Mesendoderm (in vitro differentiated cells): ENCODE results near the gene IFI27.
"Not testable (repeated sequence)": the region's sequence is repeated elsewhere in the genome, so short reads cannot be mapped to it uniquely, and the experiment has no call there.

Experiments used
- DNase-seq: peaks from one replicate; pipeline ENCODE4 v3.0.0; 2013
- H2AK5ac ChIP-seq: 2 replicates; pipeline ENCODE4 v1.6.1; 2013; ENCODE audit warnings: low read length, inconsistent platforms
- H2BK120ac ChIP-seq: 2 replicates; pipeline ENCODE4 v1.6.1; 2013; ENCODE audit warnings: low read depth, mild to moderate bottlenecking, low read length, moderate library complexity, mixed read lengths
- H2BK15ac ChIP-seq: replicated peaks from 2 replicates; pipeline ENCODE4 v1.6.1; 2013; ENCODE audit warnings: low read depth, mild to moderate bottlenecking, moderate library complexity
- H2BK5ac ChIP-seq: 2 replicates; pipeline ENCODE4 v1.6.1; 2013; ENCODE audit warnings: low read length, inconsistent platforms
- H3K18ac ChIP-seq: 2 replicates; pipeline ENCODE4 v1.6.1; 2013; ENCODE audit warnings: mild to moderate bottlenecking, low read length, mixed read lengths
- H3K23ac ChIP-seq: one replicate; pipeline ENCODE4 v1.6.1; 2013; ENCODE audit warnings: low read length
- H3K27ac ChIP-seq: 2 replicates; pipeline ENCODE4 v1.5.1; 2013; ENCODE audit warnings: low read depth, mild to moderate bottlenecking, inconsistent platforms, low read length, moderate library complexity
- H3K27me3 ChIP-seq: 2 replicates; pipeline ENCODE4 v1.6.1; 2013; ENCODE audit warnings: low read length, control low read depth, mild to moderate bottlenecking, inconsistent platforms; ENCODE audit not compliant: insufficient read depth, poor library complexity
- H3K36me3 ChIP-seq: 2 replicates; pipeline ENCODE4 v1.6.1; 2013; ENCODE audit warnings: low read length, inconsistent platforms; ENCODE audit not compliant: control insufficient read depth, insufficient read depth
- H3K4ac ChIP-seq: one replicate; pipeline ENCODE4 v1.6.1; 2013; ENCODE audit warnings: low read depth, mild to moderate bottlenecking, low read length, moderate library complexity
- H3K4me1 ChIP-seq: 2 replicates; pipeline ENCODE4 v1.6.1; 2013; ENCODE audit warnings: low read depth, low read length, inconsistent platforms; ENCODE audit not compliant: control insufficient read depth
- H3K4me2 ChIP-seq: 2 replicates; pipeline ENCODE4 v1.6.1; 2013; ENCODE audit warnings: low read length
- H3K4me3 ChIP-seq: 2 replicates; pipeline ENCODE4 v1.5.1; 2013; ENCODE audit warnings: mild to moderate bottlenecking, low read length
- H3K56ac ChIP-seq: one replicate; pipeline ENCODE4 v1.6.1; 2013; ENCODE audit warnings: low read length
- H3K79me1 ChIP-seq: 2 replicates; pipeline ENCODE4 v1.6.1; 2013; ENCODE audit warnings: low read length, inconsistent platforms
- H3K79me2 ChIP-seq: 2 replicates; pipeline ENCODE4 v1.6.1; 2013; ENCODE audit warnings: mild to moderate bottlenecking, low read length; ENCODE audit not compliant: control insufficient read depth, insufficient read depth
- H3K9ac ChIP-seq: 2 replicates; pipeline ENCODE4 v1.6.1; 2013; ENCODE audit warnings: low read length, inconsistent platforms
- H4K5ac ChIP-seq: one replicate; pipeline ENCODE4 v1.6.1; 2013; ENCODE audit warnings: low read length
- H4K8ac ChIP-seq: one replicate; pipeline ENCODE4 v1.6.1; 2013; ENCODE audit warnings: low read depth, mild to moderate bottlenecking, control low read depth, low read length, moderate library complexity
- WGBS: extraction: QIAGEN DNeasy Blood & Tissue Kit; methylation state at CpG from one replicate; pipeline ENCODE4 v1.1.7; 2013; ENCODE audit warnings: low lambda C conversion rate, missing lambda C conversion rate; ENCODE audit not compliant: insufficient coverage; ENCODE audit errors: extremely low coverage; 5-methylcytosine and 5-hydroxymethylcytosine counted together

IFI27 gene

DNA sequence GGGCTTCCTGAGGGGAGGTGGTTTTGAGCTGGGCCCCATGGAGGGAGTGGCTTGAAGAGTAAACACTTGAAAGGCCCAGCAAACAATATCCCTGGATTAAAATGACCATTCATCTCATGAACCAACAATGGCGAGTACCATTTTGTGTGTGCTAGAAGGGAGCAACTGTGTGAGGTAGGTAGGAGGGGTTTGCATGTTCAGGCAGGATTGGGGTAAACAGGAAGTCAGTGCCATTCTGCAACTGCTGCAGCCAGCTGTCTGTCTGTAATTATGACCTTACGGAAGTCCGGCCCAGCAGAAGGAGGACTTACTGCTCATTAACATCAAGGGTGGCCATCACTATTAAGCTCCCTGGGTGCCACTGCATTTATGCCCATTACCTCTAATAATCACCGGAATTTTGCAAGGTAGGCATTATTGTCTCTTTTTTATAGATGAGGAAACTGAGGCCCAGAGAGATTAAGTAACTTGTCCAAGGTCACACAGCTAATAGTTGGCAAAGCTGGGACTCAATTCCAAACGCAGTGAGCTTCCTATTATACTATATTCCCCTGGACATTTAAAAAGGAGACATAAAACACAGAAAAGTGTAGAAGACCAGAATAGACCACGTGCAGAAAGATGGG is 35.5 kb downstream of the IFI27 start:
- no peaks in the 10 kb centered on the region for H3K79me2 ChIP-seq
- no peak overlapping the region for H3K18ac ChIP-seq
- no peak overlapping the region for H3K9ac ChIP-seq
- H3K27ac ChIP-seq = no peak overlapping the region
- no peak overlapping the region for H3K56ac ChIP-seq
- H3K4ac ChIP-seq = no peak overlapping the region
- H2BK120ac ChIP-seq = no peak overlapping the region
- H3K4me3 ChIP-seq = no peak overlapping the region
- DNase-seq = no peak
- no peak overlapping the region for H4K5ac ChIP-seq
- whole genome bisulfite sequencing = no CpG with 5 or more reads among the region's 6 CpGs
- H2BK5ac ChIP-seq = no peak overlapping the region
- no peaks in the 10 kb centered on the region for H3K36me3 ChIP-seq
- no peaks in the 10 kb centered on the region for H3K4me1 ChIP-seq
- no peaks in the 10 kb centered on the region for H3K27me3 ChIP-seq
- H2AK5ac ChIP-seq = no peak overlapping the region
- no peak overlapping the region for H3K4me2 ChIP-seq
- no peaks in the 10 kb centered on the region for H3K79me1 ChIP-seq
- no peak overlapping the region for H3K23ac ChIP-seq
- no peak overlapping the region for H2BK15ac ChIP-seq
- no peak overlapping the region for H4K8ac ChIP-seq

DNA sequence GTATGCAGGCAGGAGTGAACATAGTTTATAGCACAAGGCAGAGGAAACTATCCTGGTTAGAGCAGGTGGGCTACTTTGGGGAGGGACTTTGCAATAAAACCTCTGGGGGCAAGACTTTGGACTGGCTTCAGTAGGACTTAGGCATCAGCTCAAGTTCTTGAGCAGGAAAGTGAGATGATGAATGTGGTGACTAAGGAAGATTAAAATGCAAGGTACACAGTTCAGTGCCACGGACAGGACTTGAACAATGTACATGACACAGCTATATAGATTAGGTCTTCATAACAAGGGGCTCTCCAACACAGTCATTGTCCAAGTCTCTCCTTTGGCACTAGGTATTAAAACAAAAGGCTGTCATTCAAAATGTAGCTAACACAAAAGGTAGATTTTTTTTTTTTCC is 42.1 kb downstream of the IFI27 start:
- no peaks in the 10 kb centered on the region for H3K27me3 ChIP-seq
- no peaks in the 10 kb centered on the region for H3K79me1 ChIP-seq
- no peak overlapping the region for H3K4me3 ChIP-seq
- no peak overlapping the region for H3K23ac ChIP-seq
- H3K18ac ChIP-seq = no peak overlapping the region
- H2AK5ac ChIP-seq = no peak overlapping the region
- no peak overlapping the region for H4K8ac ChIP-seq
- H3K56ac ChIP-seq = no peak overlapping the region
- H2BK5ac ChIP-seq = no peak overlapping the region
- no peaks in the 10 kb centered on the region for H3K36me3 ChIP-seq
- H2BK120ac ChIP-seq = no peak overlapping the region
- no peak overlapping the region for H2BK15ac ChIP-seq
- H3K79me2 ChIP-seq = no peaks in the 10 kb centered on the region
- H3K4me2 ChIP-seq = no peak overlapping the region
- H3K4me1 ChIP-seq = no peaks in the 10 kb centered on the region
- no peak for DNase-seq
- no peak overlapping the region for H3K9ac ChIP-seq
- H4K5ac ChIP-seq = no peak overlapping the region
- no CpG with 5 or more reads among the region's 1 CpG for whole genome bisulfite sequencing
- no peak overlapping the region for H3K27ac ChIP-seq
- no peak overlapping the region for H3K4ac ChIP-seq

DNA sequence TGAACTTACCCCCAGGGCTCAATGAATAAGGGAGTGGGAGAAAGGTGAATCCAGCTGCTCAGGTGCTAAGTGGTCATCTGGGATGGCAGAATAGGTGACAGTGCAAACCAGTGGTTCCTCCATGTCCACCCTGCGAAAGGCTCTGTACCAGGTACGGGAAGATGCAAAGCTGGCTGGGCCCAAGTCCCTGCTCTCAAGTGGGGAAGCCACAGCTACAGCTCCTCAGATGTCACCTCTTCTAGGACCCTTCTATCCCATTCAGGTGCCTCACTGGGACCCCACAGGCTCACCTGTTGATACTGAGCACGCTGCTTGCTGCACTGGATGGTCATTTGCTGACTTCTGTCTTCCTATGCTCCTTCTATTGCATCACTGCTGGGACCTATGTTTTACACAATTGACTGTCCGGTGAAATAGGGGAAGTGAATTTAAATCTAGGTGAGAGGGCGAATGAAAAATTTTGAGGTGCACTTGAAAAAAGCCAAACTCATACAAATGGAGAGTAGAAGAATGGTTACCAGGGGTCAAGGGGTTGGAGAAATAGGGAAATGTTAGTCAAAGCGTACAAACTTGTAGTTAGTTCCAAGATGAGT is 43.3 kb downstream of the IFI27 start:
- WGBS = no CpG with 5 or more reads among the region's 6 CpGs
- Histone ChIP-seq H3K18ac (no peak overlapping the region), H3K23ac (no peak overlapping the region), H3K4me3 (no peak overlapping the region), H3K56ac (no peak overlapping the region), H3K9ac (no peak overlapping the region), H3K79me2 (no peaks in the 10 kb centered on the region), H3K27ac (no peak overlapping the region), H2BK15ac (no peak overlapping the region), H3K4ac (no peak overlapping the region), H3K79me1 (no peaks in the 10 kb centered on the region), H2BK120ac (no peak overlapping the region), H3K36me3 (no peaks in the 10 kb centered on the region), H2AK5ac (no peak overlapping the region), H4K5ac (no peak overlapping the region), H3K4me2 (no peak overlapping the region), H4K8ac (no peak overlapping the region), H2BK5ac (no peak overlapping the region), H3K4me1 (no peaks in the 10 kb centered on the region), H3K27me3 (no peaks in the 10 kb centered on the region)
- DNase-seq = no peak

DNA sequence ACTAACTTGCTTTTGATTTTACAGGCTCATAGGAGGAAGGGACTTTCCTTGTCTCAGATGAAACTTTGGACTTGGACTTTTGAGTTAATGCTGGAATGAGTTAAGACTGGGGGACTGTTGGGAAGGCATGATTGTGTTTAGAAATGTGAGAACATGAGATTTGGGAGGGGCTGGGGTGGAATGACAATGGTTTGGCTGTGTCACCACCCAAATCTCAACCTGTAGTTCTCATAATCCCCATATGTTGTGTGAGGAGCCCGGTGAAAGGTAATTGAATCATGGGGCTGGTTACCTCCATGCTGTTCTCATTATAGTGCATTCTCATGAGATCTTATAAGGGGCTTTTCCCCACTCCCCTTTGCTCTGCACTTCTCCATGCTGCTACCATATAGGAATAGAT is 45.6 kb downstream of the IFI27 start:
- H3K4me1 ChIP-seq, DNase-seq, H3K18ac ChIP-seq, H3K27ac ChIP-seq, H2BK5ac ChIP-seq, H3K9ac ChIP-seq, H3K4me2 ChIP-seq, H3K23ac ChIP-seq, H4K8ac ChIP-seq, H2BK120ac ChIP-seq, H3K4ac ChIP-seq, H3K36me3 ChIP-seq, H3K27me3 ChIP-seq, H3K56ac ChIP-seq, H3K79me2 ChIP-seq, H4K5ac ChIP-seq, H2AK5ac ChIP-seq, H2BK15ac ChIP-seq, H3K79me1 ChIP-seq, H3K4me3 ChIP-seq: not testable (repeated sequence)
- WGBS = no CpG with 5 or more reads among the region's 1 CpG

DNA sequence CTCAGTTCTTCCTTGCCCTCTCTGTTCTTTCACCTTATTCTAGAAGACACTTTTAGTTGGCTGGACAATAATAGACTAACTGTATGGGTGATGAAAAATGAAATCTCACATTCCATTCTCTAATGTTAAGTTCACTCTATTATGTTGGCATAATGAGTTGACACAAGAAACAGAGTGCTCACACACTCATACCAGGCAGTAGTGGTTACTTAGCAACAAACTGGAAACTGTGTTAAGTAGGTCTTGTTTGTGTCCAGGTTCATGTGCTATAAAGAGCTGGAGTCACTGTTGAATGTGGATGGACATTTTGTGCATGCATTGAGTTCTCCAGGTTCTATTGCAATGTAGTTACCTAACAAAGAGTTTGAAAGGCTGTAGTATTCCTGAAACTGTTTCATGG is 46.7 kb downstream of the IFI27 start:
- no peak for DNase-seq
- H3K4ac ChIP-seq = no peak overlapping the region
- no peak overlapping the region for H3K9ac ChIP-seq
- H2BK5ac ChIP-seq = no peak overlapping the region
- H3K79me2 ChIP-seq = no peaks in the 10 kb centered on the region
- no peak overlapping the region for H3K18ac ChIP-seq
- H3K27ac ChIP-seq = no peak overlapping the region
- no peaks in the 10 kb centered on the region for H3K79me1 ChIP-seq
- no peak overlapping the region for H4K5ac ChIP-seq
- H3K23ac ChIP-seq = no peak overlapping the region
- H4K8ac ChIP-seq = no peak overlapping the region
- H2BK15ac ChIP-seq = no peak overlapping the region
- no peaks in the 10 kb centered on the region for H3K36me3 ChIP-seq
- H3K56ac ChIP-seq = no peak overlapping the region
- no peaks in the 10 kb centered on the region for H3K27me3 ChIP-seq
- H2BK120ac ChIP-seq = no peak overlapping the region
- H2AK5ac ChIP-seq = no peak overlapping the region
- no peak overlapping the region for H3K4me2 ChIP-seq
- H3K4me3 ChIP-seq = no peak overlapping the region
- no peaks in the 10 kb centered on the region for H3K4me1 ChIP-seq

DNA sequence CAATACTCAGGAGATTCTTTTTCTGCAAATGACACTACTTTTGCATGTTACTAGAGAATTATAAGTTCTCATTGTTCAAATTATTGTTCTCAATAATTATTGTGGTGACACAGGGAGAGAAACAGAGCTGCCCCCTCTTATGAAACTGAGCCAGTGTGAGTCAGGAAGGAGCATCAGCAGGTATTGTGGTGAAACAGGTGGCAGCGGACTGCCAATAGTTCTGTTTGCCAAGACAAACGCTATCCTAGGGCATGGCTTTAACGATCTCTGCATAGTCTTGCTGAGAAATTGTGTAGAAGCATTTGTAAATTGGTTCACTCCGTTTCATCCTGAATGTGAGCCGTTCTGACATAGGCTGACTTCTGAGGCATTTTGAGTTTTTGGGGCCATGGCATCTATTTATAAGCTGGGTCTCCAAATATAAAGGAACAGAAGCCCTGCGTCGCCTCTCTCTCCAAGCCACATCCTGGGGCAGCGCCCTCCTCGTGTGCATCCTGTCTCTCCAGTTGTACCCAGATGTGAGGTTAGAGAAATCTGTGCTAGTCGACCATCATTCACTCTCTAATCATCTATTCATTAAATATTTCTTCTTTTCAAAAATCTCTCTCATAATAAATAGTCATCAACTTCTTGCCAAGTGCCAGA is 47.8 kb downstream of the IFI27 start:
- H3K27ac ChIP-seq = no peak overlapping the region
- H2AK5ac ChIP-seq = no peak overlapping the region
- DNase-seq = no peak
- no peak overlapping the region for H3K4me3 ChIP-seq
- H3K18ac ChIP-seq = no peak overlapping the region
- H3K4ac ChIP-seq = no peak overlapping the region
- no peak overlapping the region for H3K23ac ChIP-seq
- H4K5ac ChIP-seq = no peak overlapping the region
- H4K8ac ChIP-seq = no peak overlapping the region
- no peak overlapping the region for H2BK120ac ChIP-seq
- no peaks in the 10 kb centered on the region for H3K79me1 ChIP-seq
- no peaks in the 10 kb centered on the region for H3K27me3 ChIP-seq
- no peak overlapping the region for H3K56ac ChIP-seq
- H3K4me2 ChIP-seq = no peak overlapping the region
- no peak overlapping the region for H3K9ac ChIP-seq
- no peak overlapping the region for H2BK5ac ChIP-seq
- no CpG with 5 or more reads among the region's 10 CpGs for WGBS
- no peaks in the 10 kb centered on the region for H3K4me1 ChIP-seq
- H3K36me3 ChIP-seq = no peaks in the 10 kb centered on the region
- H3K79me2 ChIP-seq = no peaks in the 10 kb centered on the region
- no peak overlapping the region for H2BK15ac ChIP-seq
